Karpas-422 (cell line): ENCODE data around the gene NECAP2. TPM values are rescaled to one million over a fixed set of nuclear protein-coding genes. Genes with fewer than 3 reads are reported as not detected.
"Not testable (repeated sequence)": the region's sequence is repeated elsewhere in the genome, so short reads cannot be mapped to it uniquely, and the experiment has no call there.

Experiments
- DNase-seq: peaks from one replicate; pipeline ENCODE4 v3.0.0-alpha.2; 2015
- H2AFZ ChIP-seq: fragments of 200-600 bp; sonication (generic); 2 replicates; pipeline ENCODE4 v1.6.1; 2014; ENCODE audit warnings: antibody characterized with exemption, low read length, mixed read lengths
- H3K27ac ChIP-seq: fragments of 200-600 bp; sonication (generic); 2 replicates; pipeline ENCODE4 v1.5.1; 2014; ENCODE audit warnings: mild to moderate bottlenecking, low read length, moderate library complexity
- H3K27me3 ChIP-seq: fragments of 200-600 bp; sonication (generic); 2 replicates; pipeline ENCODE4 v1.6.1; 2014; ENCODE audit warnings: low read length, mixed read lengths
- H3K36me3 ChIP-seq: fragments of 200-600 bp; sonication (generic); 2 replicates; pipeline ENCODE4 v1.6.1; 2014; ENCODE audit warnings: low read length, mixed read lengths; ENCODE audit not compliant: insufficient read depth
- H3K4me1 ChIP-seq: fragments of 200-600 bp; sonication (generic); 2 replicates; pipeline ENCODE4 v1.6.1; 2014; ENCODE audit warnings: mild to moderate bottlenecking, low read length, mixed read lengths
- H3K4me2 ChIP-seq: fragments of 200-600 bp; sonication (generic); 2 replicates; pipeline ENCODE4 v1.6.1; 2014; ENCODE audit warnings: low read length, low read depth, mild to moderate bottlenecking; ENCODE audit not compliant: poor library complexity, severe bottlenecking
- H3K4me3 ChIP-seq: fragments of 200-600 bp; sonication (generic); 2 replicates; pipeline ENCODE4 v1.5.1; 2014; ENCODE audit warnings: mild to moderate bottlenecking, antibody characterized with exemption, low read length, mixed read lengths
- H3K79me2 ChIP-seq: fragments of 200-600 bp; sonication (generic); 2 replicates; pipeline ENCODE4 v1.6.1; 2014; ENCODE audit warnings: mild to moderate bottlenecking, low read length, mixed read lengths
- H3K9ac ChIP-seq: fragments of 200-600 bp; sonication (generic); 2 replicates; pipeline ENCODE4 v1.6.0; 2014; ENCODE audit warnings: low read length
- H3K9me2 ChIP-seq: fragments of 200-600 bp; sonication (generic), shearing (Covaris generic); replicated peaks from 2 replicates; pipeline ENCODE4 v1.6.0; 2014; ENCODE audit warnings: mild to moderate bottlenecking, low read length, moderate library complexity; ENCODE audit not compliant: insufficient read depth
- H3K9me3 ChIP-seq: fragments of 300-700, 200-600 bp; sonication (generic); 2 replicates; pipeline ENCODE4 v1.6.1; 2014; ENCODE audit warnings: low read length, mixed read lengths
- H4K20me1 ChIP-seq: fragments of 200-600 bp; sonication (generic); 2 replicates; pipeline ENCODE4 v1.6.1; 2014; ENCODE audit warnings: mild to moderate bottlenecking, antibody characterized with exemption, low read length, low read depth; ENCODE audit not compliant: insufficient read depth
- total RNA-seq: library from RNA; depleted of rRNA; stranded (reverse); fragments of >200 nt; shearing (Covaris generic); gene quantifications from 2 replicates; pipeline ENCODE4 v1.2.3, GENCODE V29; 2014; ENCODE audit warnings: low replicate concordance

NECAP2 gene
- total RNA-seq, 1 experiment from 2014 or later, result 54.9 TPM

DNA sequence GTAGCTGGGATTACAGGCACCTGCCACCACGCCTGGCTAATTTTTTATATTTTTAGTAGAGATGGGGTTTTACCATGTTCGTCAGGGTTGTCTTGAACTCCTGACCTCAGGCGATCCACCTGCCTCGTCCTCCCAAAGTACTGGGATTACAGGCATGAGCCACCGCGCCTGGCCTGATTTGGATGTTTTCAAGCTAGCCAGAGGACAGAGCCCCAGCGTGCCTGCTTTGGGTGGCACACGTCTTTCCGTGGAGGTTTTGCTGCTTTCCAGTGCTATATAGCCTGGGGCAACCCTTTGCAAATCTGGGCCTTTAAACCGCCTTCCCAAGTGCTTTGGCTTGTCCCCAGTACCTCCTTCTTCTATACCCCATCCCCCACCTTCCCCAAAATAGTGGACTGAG lies 15.6 kb downstream of the NECAP2 start:
- H3K9ac ChIP-seq, H3K4me2 ChIP-seq, H3K9me2 ChIP-seq, H3K4me3 ChIP-seq, H3K27me3 ChIP-seq, DNase-seq, H3K4me1 ChIP-seq, H3K79me2 ChIP-seq, H3K27ac ChIP-seq, H3K36me3 ChIP-seq, H2AFZ ChIP-seq, H4K20me1 ChIP-seq, H3K9me3 ChIP-seq: not testable (repeated sequence)

DNA sequence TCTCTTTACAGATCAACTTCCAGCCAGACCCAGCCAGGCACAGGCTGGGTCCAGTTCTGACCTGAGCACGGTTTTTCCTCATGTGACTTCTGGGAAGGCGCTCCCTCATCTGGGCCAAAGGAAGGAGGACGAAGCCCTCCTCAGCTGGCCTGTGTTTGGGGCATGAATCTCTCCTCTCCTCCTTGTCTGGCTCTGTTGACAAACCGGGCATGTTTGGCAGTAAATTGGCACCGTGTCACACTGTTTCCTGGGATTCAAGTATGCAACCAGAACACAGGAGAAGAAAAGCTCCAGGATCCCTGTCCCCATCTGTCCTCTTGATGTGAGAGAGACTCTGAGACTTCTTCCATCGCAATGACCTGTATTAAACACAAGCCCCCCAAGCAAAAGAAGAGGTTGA lies 18.3 kb downstream of the NECAP2 start:
- Histone ChIP-seq H3K79me2 (no peaks in the 10 kb centered on the region), H3K4me1 (no peaks in the 10 kb centered on the region), H4K20me1 (no peaks in the 10 kb centered on the region)

GRCh38 chr1:16459352-16459925 lies 18.9 kb downstream of the NECAP2 start:
- DNase-seq, result no peak
- Histone ChIP-seq H4K20me1 (no peaks in the 10 kb centered on the region), H3K27ac (no peak overlapping the region), H3K36me3 (peaks cover 6% of the 10 kb centered on the region), H3K9me2 (no peaks in the 10 kb centered on the region), H2AFZ (no peak overlapping the region), H3K9ac (no peak overlapping the region), H3K4me1 (no peaks in the 10 kb centered on the region), H3K4me2 (no peak overlapping the region), H3K9me3 (no peaks in the 10 kb centered on the region), H3K27me3 (no peaks in the 10 kb centered on the region), H3K4me3 (no peak overlapping the region), H3K79me2 (no peaks in the 10 kb centered on the region)

More for the DNA sequence above, 18.3 kb downstream of the NECAP2 start:
- peaks cover 3% of the 10 kb centered on the region for H3K36me3 ChIP-seq
- no peaks in the 10 kb centered on the region for H3K27me3 ChIP-seq
- H3K9me3 ChIP-seq, result no peaks in the 10 kb centered on the region
- no peak overlapping the region for H2AFZ ChIP-seq
- H3K9me2 ChIP-seq, result no peaks in the 10 kb centered on the region
- DNase-seq, result no peak
- H3K9ac ChIP-seq, result no peak overlapping the region
- H3K4me2 ChIP-seq, result no peak overlapping the region
- H3K4me3 ChIP-seq, result no peak overlapping the region
- no peak overlapping the region for H3K27ac ChIP-seq

DNA sequence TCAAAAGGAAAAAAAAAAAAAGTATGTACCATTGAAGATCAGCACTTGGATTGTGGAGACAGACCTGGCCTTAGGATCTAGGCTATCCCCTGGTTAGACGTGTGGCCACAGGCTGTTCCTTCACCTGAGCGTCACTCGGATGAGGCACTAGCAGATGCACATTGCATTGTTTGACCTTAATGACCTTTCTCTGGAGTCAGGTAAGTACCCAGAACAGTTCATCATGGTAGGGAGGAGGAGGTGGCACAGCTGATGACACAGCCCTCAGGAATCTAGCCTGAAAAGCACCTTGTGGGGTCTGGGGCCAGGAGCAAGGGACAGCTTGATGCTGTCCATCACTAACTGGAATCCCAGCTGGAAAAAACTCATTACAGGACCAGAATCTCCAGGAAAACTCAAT lies 21.2 kb downstream of the NECAP2 start:
- H3K4me3 ChIP-seq, result no peak overlapping the region
- H3K79me2 ChIP-seq, result no peaks in the 10 kb centered on the region
- H2AFZ ChIP-seq, result no peak overlapping the region
- no peak for DNase-seq
- no peak overlapping the region for H3K4me2 ChIP-seq
- H3K27ac ChIP-seq, result no peak overlapping the region
- H3K9me3 ChIP-seq, result no peaks in the 10 kb centered on the region
- H3K27me3 ChIP-seq, result no peaks in the 10 kb centered on the region
- no peaks in the 10 kb centered on the region for H3K4me1 ChIP-seq
- H3K9me2 ChIP-seq, result no peaks in the 10 kb centered on the region
- H3K36me3 ChIP-seq, result peaks cover 6% of the 10 kb centered on the region
- H4K20me1 ChIP-seq, result no peaks in the 10 kb centered on the region
- no peak overlapping the region for H3K9ac ChIP-seq

- Histone ChIP-seq H3K9me3 (no peaks in the 10 kb centered on the region), H3K79me2 (no peaks in the 10 kb centered on the region), H3K4me1 (no peaks in the 10 kb centered on the region), H3K9me2 (no peaks in the 10 kb centered on the region), H3K36me3 (peaks cover 6% of the 10 kb centered on the region), H3K4me2 (no peak overlapping the region), H3K9ac (no peak overlapping the region), H2AFZ (no peak overlapping the region), H4K20me1 (no peaks in the 10 kb centered on the region), H3K27me3 (no peaks in the 10 kb centered on the region), H3K4me3 (no peak overlapping the region), H3K27ac (no peak overlapping the region)
- DNase-seq, result no peak
These were observed 22.3 kb downstream of the NECAP2 start for GRCh38 chr1:16462773-16463330.

DNA sequence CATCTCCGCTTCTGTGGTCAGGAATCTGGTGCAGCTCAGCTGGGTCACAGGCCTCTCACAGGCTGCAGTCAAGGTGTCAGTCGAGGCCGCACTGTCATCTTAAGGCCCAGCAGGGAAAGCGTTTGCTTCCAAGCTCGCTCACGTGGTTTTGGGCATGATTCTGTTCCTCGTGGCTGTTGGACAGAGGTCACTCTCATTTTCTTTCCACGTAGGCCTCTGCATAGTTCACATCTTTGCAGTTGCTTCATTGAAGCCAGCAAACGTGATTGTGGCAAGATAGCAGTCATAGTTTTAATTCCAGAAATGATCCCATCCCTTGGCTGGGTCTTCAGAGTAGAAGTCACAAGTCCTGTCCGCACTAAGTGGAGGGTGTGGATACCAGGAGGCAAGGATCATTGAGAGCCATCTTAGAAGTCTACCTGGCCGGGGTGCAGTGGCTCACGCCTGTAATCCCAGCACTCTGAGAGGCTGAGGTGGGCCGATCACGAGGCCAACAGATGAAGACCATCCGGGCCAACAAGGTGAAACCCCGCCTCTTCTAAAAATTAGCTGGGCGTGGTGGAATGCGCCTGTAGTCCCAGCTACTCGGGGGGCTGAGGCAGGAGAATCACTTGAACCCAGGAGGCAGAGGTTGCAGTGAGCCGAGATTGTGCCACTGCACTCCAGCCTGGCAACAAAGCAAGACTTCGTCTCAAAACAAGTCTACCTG lies 24.5 kb downstream of the NECAP2 start:
- no peaks in the 10 kb centered on the region for H3K27me3 ChIP-seq
- no peaks in the 10 kb centered on the region for H3K79me2 ChIP-seq
- no peaks in the 10 kb centered on the region for H3K4me1 ChIP-seq
- H3K27ac ChIP-seq, result no peak overlapping the region
- no peak for DNase-seq
- no peak overlapping the region for H3K9ac ChIP-seq
- H3K9me3 ChIP-seq, result no peaks in the 10 kb centered on the region
- no peak overlapping the region for H3K4me3 ChIP-seq
- no peaks in the 10 kb centered on the region for H3K9me2 ChIP-seq
- no peak overlapping the region for H2AFZ ChIP-seq
- no peaks in the 10 kb centered on the region for H4K20me1 ChIP-seq
- H3K36me3 ChIP-seq, result peaks cover 6% of the 10 kb centered on the region
- no peak overlapping the region for H3K4me2 ChIP-seq

DNA sequence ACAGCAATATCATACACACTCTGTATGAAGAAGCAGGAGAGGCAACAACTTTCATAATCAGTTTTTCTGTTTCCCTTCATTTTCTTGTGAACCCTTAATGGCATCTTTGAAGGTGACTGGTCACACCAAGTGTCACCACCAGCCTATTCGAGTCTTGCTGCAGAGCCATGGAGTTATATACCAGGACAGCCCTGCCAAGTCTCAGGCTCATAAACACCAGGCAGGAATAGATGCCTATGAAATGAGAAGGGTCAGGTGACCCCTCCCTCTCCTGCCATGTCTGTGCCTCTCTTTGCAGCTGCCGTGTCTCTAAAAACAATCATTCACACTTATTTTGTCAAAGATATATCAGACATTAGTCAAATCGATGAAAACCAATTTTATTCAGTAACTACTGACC lies 28.0 kb downstream of the NECAP2 start:
- H3K9me2 ChIP-seq, result no peaks in the 10 kb centered on the region
- no peak overlapping the region for H3K4me3 ChIP-seq
- H3K9ac ChIP-seq, result no peak overlapping the region
- H3K36me3 ChIP-seq, result peaks cover 3% of the 10 kb centered on the region; the same call in 1 of the 2 replicates
- no peaks in the 10 kb centered on the region for H3K27me3 ChIP-seq
- no peak overlapping the region for H3K27ac ChIP-seq
- no peak for DNase-seq
- no peaks in the 10 kb centered on the region for H3K9me3 ChIP-seq
- H4K20me1 ChIP-seq, result no peaks in the 10 kb centered on the region
- H3K4me1 ChIP-seq, result no peaks in the 10 kb centered on the region
- H3K79me2 ChIP-seq, result no peaks in the 10 kb centered on the region
- H2AFZ ChIP-seq, result no peak overlapping the region
- no peak overlapping the region for H3K4me2 ChIP-seq

DNA sequence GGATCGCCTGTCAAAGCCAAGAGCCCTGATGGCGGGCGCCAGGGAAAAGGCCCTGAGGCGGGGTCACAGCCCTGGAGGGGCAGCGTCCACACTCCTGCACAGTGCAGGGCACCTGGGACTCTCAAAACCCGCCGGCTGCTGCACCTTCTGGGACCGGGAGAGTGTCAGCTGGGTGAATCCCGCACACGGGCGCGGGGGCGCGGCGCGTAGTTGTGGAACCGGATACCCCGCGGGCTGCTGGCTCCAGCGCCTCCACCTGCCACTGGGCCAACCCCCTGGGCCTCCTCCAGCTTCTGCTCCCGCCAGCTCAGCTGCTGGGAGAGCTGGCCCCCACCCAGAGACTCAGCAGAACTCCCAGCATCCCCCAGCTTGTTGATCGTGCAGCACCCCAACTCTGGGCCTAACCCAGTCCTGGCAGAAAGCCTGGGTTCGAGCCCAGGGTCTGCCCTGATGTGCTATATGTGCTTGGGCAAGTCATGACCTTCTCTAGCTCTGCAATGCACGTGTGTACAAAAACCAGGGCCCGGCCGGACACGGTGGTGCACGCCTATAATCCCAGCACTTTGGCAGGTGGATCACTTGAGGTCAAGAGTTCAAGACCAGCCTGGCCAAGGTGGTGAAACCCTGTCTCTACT lies 33.8 kb downstream of the NECAP2 start:
- H3K79me2 ChIP-seq, result no peaks in the 10 kb centered on the region
- no peak for DNase-seq

More for the DNA sequence above, 33.8 kb downstream of the NECAP2 start:
- H3K27ac ChIP-seq, result no peak overlapping the region
- no peak overlapping the region for H3K4me3 ChIP-seq
- no peak overlapping the region for H3K9ac ChIP-seq
- no peak overlapping the region for H2AFZ ChIP-seq
- no peaks in the 10 kb centered on the region for H4K20me1 ChIP-seq
- H3K9me3 ChIP-seq, result no peaks in the 10 kb centered on the region
- H3K27me3 ChIP-seq, result no peaks in the 10 kb centered on the region
- H3K36me3 ChIP-seq, result no peaks in the 10 kb centered on the region; the same call in 1 of the 2 replicates
- no peaks in the 10 kb centered on the region for H3K4me1 ChIP-seq
- H3K9me2 ChIP-seq, result no peaks in the 10 kb centered on the region
- H3K4me2 ChIP-seq, result no peak overlapping the region
